IPS DF 6.9 (cell line): ENCODE measurements around the gene ANKRD63.

Experiments used
- DNase-seq: peaks from one replicate; pipeline ENCODE4 v3.0.0-alpha.2; 2013; ENCODE audit warnings: low read depth, low spot score
- H3K27ac ChIP-seq: one replicate; pipeline ENCODE4 v1.5.1; 2013; ENCODE audit warnings: low read length, control low read depth
- H3K27me3 ChIP-seq: 2 replicates; pipeline ENCODE4 v1.6.1; 2013; ENCODE audit warnings: mild to moderate bottlenecking, low read length; ENCODE audit not compliant: control insufficient read depth, insufficient read depth
- H3K36me3 ChIP-seq: 2 replicates; pipeline ENCODE4 v1.6.1; 2013; ENCODE audit warnings: low read length; ENCODE audit not compliant: control insufficient read depth, insufficient read depth
- H3K4me1 ChIP-seq: 2 replicates; pipeline ENCODE4 v1.6.1; 2013; ENCODE audit warnings: low read length; ENCODE audit not compliant: control insufficient read depth, insufficient read depth
- H3K4me3 ChIP-seq: 2 replicates; pipeline ENCODE4 v1.5.1; 2013; ENCODE audit warnings: mild to moderate bottlenecking, low read length
- H3K9me3 ChIP-seq: 2 replicates; pipeline ENCODE4 v1.6.1; 2013; ENCODE audit warnings: low read length, inconsistent platforms; ENCODE audit not compliant: control insufficient read depth, insufficient read depth
- WGBS: extraction: QIAGEN DNeasy Blood & Tissue Kit; methylation state at CpG from one replicate; pipeline ENCODE4 v1.1.7; 2013; ENCODE audit warnings: mixed read lengths, missing lambda C conversion rate; ENCODE audit not compliant: insufficient read length, insufficient coverage; 5-methylcytosine and 5-hydroxymethylcytosine counted together

ANKRD63 gene

DNA sequence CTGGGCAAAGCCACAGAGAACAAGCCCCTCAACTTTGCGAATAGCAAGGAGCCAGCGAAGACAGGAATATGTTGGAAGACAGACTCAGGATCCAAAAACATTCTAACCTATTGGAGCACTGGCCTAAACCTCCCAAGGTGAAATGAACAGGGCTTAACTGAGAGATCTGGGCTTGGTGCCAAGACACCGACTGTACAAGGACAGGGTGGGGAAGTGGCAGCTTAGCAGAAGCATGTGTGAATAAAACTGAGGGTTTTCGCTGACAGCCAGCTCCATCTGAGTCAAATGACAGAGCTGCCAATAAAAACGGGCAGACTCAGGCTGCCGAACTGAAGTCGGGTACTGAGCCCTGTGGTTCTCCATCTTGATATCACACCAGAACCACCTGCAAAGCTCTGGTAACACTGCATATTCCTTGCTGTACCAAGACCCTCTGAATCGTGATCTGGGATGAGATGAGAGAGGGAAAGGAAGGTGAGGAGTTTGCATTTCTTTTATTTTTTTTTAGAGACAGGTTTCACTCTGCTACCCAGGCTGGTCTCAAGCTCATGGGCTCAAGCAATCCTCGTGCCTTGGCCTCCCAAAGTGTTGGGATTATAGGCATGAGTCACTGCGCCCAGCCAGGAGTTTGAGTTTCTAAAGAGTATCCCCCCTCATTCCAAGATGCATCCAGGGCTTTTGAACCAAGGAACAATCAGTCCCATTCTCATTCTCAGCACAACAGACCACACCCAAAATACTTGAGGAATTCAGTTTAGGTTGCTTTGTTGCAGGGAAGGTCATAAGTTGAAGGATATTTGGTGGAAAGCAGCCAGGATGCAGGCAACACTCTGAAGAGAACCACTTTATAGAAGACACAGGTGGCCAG, 30.9 kb upstream of the ANKRD63 start:
- H3K4me3 ChIP-seq: no peak overlapping the region
- no peak for DNase-seq
- no peaks in the 10 kb centered on the region for H3K36me3 ChIP-seq
- no CpG with 5 or more reads among the region's 10 CpGs for WGBS
- no peaks in the 10 kb centered on the region for H3K27me3 ChIP-seq
- no peaks in the 10 kb centered on the region for H3K9me3 ChIP-seq
- H3K4me1 ChIP-seq: peaks cover 6% of the 10 kb centered on the region
- no peak overlapping the region for H3K27ac ChIP-seq

DNA sequence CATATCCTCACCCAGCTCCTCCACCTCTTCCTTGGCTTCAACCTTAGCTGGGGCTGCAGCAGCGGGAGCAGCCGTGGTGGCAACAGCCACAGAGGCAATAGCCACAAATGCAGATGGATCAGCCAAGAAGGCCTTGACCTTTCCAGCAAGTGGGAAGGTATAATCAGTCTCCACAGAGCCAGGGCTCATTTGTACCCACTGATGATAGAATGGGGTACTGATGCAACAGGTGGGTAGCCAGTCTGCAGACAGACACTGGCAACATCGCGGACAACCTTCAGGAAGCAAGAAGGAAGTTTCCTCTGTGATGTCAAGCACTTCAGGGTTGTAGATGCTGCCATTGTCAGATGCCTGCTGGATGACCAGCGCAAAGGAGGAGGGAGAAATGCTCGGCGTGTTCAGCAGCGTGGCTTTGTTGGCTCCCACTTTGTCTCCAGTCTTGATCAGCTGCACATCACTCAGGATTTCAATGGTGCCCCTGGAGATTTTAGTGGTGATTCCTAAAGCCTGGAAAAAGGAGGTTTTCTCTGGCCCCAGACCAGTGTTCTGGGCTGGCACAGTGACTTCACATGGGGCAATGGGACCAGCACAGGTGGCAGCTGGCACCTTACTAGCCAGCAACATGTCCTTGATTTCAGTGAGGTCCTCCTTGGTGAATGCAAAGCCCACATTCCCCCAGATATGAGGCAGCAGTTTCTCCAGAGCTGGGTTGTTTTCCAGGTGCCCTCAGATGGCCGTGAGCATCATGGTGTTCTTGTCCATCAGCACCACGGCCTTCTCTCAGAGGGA, 29.7 kb upstream of the ANKRD63 start:
- no CpG with 5 or more reads among the region's 10 CpGs for WGBS

DNA sequence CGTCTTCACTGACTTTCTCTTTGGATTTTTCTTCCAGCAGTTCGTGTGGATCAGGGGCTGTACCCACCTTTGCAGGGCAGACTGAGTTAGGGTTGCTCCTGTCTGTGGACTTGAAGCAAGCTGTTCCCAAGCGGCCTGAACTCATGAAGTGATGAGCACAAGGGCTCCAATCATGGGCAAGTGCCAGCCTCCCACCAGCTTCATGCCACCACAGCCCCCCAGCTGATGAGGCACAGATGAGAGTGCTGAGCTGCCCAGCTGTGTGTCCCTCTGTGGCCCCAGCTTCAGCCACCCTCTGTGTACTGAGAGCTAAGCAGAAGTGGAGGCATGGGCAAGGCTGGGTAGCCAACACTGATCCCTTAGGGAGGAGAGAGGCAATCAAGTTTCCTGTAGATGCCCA, 28.1 kb upstream of the ANKRD63 start:
- Histone ChIP-seq H3K4me1 (peaks cover 18% of the 10 kb centered on the region), H3K27me3 (no peaks in the 10 kb centered on the region), H3K9me3 (no peaks in the 10 kb centered on the region), H3K36me3 (no peaks in the 10 kb centered on the region), H3K4me3 (no peak overlapping the region), H3K27ac (no peak overlapping the region)
- no peak for DNase-seq
- WGBS: no CpG with 5 or more reads among the region's 3 CpGs

More for the DNA sequence above, 29.7 kb upstream of the ANKRD63 start:
- Histone ChIP-seq H3K4me3 (no peak overlapping the region), H3K27me3 (no peaks in the 10 kb centered on the region), H3K4me1 (peaks cover 10% of the 10 kb centered on the region), H3K27ac (no peak overlapping the region), H3K36me3 (no peaks in the 10 kb centered on the region), H3K9me3 (no peaks in the 10 kb centered on the region)
- no peak for DNase-seq

DNA sequence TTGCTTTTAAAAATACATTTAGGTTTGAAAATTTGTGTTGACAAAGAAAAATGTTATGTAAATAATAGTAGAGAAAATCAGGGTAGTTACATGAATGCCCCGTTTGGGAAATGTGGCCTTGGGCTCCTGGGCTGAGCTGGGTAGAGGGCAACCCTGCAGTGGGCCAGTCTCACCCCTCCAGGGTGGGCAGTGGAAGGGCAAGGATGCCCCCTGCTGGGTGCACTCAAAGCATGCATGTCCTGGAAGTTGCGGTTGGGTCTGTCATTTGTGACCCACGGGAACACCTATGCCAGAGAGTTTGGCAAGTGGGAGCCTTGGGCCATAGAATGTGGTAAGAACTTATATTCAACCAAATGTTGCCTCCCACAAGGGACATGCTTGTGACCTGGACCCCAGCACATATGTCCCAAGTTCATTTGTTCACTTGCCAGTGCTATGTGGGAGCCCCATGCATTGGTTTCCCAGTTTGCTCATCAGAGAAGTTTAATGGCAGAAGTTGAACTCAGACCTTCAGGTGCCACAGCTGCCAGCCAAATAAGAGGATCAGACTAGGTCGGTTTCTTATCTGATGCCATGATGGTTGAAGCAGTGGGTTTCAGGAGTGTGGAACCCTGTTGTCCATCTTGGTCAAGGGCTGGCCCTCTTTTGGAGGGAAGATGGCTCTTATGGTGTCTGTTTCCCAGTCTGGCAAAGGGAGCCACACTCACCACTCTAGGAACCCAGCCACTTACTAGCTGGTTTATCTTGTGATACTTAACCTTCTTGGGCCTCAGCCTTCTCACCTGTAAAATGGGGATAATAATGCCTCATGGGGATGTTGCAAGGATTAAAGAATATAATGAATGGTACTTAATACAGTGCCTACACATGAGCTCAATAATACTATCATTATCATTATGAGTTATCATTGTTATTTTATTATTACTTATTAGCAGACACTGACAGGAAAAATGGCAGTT, 27.4 kb upstream of the ANKRD63 start:
- Histone ChIP-seq H3K27ac (no peak overlapping the region), H3K36me3 (no peaks in the 10 kb centered on the region), H3K4me1 (peaks cover 18% of the 10 kb centered on the region), H3K9me3 (no peaks in the 10 kb centered on the region), H3K4me3 (no peak overlapping the region), H3K27me3 (no peaks in the 10 kb centered on the region)
- WGBS: no CpG with 5 or more reads among the region's 4 CpGs
- DNase-seq: peak; percentile 58

DNA sequence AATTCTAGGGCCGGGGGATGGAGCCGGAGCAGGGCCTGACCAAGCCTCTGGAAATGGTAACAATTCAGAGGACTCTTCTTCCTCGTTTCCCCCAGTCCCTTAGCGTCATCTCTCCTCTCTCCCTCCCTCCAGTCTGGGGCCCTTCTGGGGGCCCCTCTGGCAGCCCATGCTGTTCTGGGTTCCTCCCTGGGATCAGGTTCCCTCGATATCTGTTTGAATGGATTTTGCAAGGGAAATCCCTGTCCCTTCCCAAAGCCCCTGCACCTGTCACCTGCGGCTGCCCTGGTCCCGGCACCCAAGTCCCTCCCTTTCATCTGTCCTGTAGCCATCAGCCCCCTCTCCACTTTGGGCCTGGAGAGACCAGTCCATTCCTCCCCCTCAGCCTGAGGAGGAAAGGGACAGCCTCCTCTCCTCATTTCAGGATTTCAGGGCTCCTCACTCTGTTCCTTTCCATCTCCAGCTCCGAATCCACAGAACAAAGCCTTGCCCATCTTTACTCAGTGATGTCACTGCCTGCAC, 26.5 kb upstream of the ANKRD63 start:
- Histone ChIP-seq H3K4me1 (peaks cover 18% of the 10 kb centered on the region), H3K4me3 (no peak overlapping the region), H3K36me3 (no peaks in the 10 kb centered on the region), H3K27me3 (no peaks in the 10 kb centered on the region), H3K27ac (no peak overlapping the region), H3K9me3 (no peaks in the 10 kb centered on the region)
- DNase-seq: no peak
- WGBS: no CpG with 5 or more reads among the region's 8 CpGs

DNA sequence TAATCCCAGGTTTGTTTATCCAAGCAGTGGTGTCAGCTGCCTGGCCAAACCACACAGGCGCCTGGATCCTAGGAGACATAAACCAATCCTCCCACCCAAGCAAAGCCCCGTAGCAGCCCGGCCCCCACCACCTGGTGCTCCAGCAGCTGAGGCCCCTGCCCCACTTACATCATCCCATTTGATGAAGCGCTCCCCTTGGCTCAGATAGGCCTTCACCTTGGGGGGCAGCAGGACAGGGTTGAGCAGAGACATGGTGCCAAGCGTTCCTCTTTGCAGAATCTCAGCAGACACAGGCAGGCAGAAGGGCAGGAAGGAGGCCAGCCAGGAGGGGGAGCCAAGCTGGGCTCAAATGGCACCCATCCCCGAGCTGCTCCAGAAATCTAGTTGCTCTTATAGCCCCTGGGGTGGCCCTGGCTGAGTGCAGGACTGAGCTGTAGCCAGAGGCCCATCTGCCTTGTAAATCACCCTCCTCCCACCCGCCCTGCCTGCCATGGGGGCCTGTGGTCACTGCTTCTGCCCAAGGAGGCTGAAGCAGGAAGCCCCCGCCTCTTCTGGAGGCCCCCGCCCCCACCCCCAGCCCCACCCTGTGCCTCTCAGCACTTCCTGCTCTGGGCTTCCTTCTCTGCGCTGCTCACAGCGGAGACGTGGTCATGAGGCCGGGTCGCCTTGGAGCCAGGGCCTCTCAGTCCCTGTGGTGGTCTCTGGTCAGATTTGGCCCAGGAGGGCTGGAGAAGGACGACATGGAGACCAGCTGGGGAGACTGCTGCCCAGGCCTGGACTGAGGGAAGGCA, 24.8 kb upstream of the ANKRD63 start, which contains the start of gene PLCB2:
Gene PLCB2, minus strand, starts transcription at position 515 of the 791 bp plus-strand sequence. Its CDS starts 263 bp downstream, at position 252.
- no peak for DNase-seq
- no peak within 1 kb of the TSS for H3K4me3 ChIP-seq
- H3K36me3 ChIP-seq: no peaks in the 10 kb centered on the region
- H3K9me3 ChIP-seq: no peaks in the 10 kb centered on the region
- H3K27ac ChIP-seq: no peak within 1 kb of the TSS
- H3K4me1 ChIP-seq: peaks cover 18% of the 10 kb centered on the region
- WGBS: no CpG with 5 or more reads among the region's 15 CpGs
- no peaks in the 10 kb centered on the region for H3K27me3 ChIP-seq

DNA sequence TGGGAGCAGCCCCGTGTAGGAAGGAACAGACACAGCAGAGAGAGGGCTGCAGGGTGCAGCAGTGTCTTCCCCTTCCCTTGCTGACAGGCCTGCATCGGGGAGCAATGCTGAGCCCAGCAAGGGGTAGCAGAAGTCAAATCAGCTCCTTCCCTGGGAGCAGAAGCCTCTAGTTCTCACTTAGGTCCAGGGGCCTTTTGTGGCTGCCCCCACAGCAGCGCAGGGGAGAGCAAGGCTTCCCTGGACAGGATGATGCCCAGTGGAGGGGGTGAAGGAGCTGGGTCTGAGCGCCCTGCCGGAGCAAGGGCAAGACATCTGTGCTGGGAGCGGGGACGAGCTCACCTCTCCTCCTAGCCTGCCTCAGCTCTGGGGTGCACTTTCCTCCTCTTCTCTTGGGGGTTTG, 24.0 kb upstream of the ANKRD63 start:
- WGBS: no CpG with 5 or more reads among the region's 7 CpGs
- no peaks in the 10 kb centered on the region for H3K9me3 ChIP-seq
- peaks cover 24% of the 10 kb centered on the region for H3K4me1 ChIP-seq
- H3K27ac ChIP-seq: no peak overlapping the region
- no peaks in the 10 kb centered on the region for H3K27me3 ChIP-seq
- H3K4me3 ChIP-seq: no peak overlapping the region
- no peaks in the 10 kb centered on the region for H3K36me3 ChIP-seq
- DNase-seq: no peak

DNA sequence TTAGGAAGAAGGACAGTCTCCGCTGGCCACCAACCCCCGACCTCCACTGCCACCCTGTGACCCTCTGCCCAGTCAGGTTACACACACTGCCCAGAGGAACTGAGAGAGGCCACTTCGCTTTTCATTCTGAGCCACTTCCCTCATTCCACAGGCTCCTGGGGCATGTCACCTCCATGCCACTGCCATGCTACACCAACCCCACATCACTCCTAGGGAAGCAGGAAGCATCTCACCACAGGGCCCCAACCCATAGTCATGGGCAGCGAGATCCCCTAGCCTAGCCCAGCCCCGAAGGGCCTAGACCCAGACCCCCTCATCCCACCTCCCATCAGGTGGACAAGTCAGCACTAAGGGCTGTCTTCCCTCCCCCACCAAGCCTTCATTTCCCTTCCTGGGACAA, 23.5 kb upstream of the ANKRD63 start:
- Histone ChIP-seq H3K4me3 (no peak overlapping the region), H3K4me1 (peaks cover 27% of the 10 kb centered on the region), H3K36me3 (no peaks in the 10 kb centered on the region), H3K9me3 (no peaks in the 10 kb centered on the region), H3K27me3 (no peaks in the 10 kb centered on the region), H3K27ac (no peak overlapping the region)
- no peak for DNase-seq
- no CpG with 5 or more reads among the region's 5 CpGs for WGBS

DNA sequence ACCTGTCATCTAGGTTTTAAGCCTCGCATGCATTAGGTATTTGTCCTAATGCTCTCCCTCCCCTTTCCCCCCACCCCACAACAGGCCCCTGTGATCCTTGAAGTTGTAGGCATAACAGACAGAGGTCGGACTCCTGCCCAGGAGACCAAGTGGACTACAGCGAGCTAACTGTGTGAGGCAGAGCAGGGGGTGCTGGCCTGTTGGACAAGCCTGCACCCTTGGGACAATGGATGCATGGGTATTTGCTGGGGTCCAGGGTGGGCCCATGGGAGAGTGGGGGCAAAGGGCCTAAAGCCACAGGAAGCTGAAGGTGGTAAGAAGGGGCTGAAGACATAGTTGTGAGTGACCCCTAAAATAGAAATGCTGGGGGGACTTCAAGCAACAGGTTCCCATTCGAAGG, 22.4 kb upstream of the ANKRD63 start:
- no CpG with 5 or more reads among the region's 4 CpGs for WGBS

More for the DNA sequence above, 22.4 kb upstream of the ANKRD63 start:
- DNase-seq: no peak
- Histone ChIP-seq H3K27ac (no peak overlapping the region), H3K4me1 (peaks cover 27% of the 10 kb centered on the region), H3K4me3 (no peak overlapping the region), H3K27me3 (no peaks in the 10 kb centered on the region), H3K36me3 (no peaks in the 10 kb centered on the region), H3K9me3 (no peaks in the 10 kb centered on the region)
